Stimulated activated CD4-positive, alpha-beta T cell treated with anti-CD3 and anti-CD28 coated beads, Interleukin-1b, Interleukin-23, amount 100 ng/mL, for 1 hour (primary cell): Measurements from ENCODE around the gene EIF4E2.
"Not testable (repeated sequence)": the region's sequence is repeated elsewhere in the genome, so short reads cannot be mapped to it uniquely, and the experiment has no call there.

Experiments
- DNase-seq, 2 donors: peaks; one replicate each; pipeline ENCODE4 v3.0.0-alpha.2; 2020; ENCODE audit warnings: low read depth in 2 of 2

The EIF4E2 gene

DNA sequence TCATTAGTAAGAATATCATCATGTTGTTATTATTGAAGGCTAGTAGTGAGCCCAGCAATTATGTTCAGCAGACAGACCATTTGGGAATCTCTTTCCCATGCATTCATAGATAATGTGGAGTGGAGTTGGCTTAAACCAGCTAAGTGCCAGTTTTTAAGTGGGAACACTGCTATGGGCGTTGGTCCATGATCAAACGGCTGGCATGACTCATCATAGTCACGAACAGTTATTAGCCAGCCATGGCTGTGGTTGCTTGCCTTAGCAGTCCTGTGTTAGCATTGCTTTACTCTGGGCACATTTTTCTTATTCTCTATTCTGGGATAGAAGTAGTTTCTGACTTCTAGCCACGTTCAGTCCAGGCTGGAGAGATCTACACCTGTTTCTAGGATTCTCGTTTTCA lies 17.7 kb downstream of the EIF4E2 start:
- no peak for DNase-seq

DNA sequence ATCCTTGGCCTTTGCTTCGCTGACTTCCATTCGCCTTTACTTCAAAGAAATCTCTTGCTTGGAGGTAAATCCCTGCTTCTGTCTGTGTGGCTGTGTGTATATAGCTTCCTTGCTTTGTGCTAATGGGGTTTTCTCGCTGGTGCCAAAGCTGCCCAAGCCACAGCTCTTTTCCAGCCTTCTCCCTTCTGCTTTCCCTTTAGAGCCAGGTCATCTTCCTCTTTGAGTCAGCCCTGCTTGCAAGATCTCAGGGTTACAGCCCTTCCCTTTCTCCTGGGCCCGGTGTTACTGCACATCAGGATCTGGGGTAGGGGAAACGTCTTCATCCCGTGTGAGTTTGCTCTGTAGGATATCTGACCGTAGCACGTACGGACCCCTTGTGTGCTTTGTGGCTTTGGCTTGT lies 19.1 kb downstream of the EIF4E2 start:
- no peak for DNase-seq

DNA sequence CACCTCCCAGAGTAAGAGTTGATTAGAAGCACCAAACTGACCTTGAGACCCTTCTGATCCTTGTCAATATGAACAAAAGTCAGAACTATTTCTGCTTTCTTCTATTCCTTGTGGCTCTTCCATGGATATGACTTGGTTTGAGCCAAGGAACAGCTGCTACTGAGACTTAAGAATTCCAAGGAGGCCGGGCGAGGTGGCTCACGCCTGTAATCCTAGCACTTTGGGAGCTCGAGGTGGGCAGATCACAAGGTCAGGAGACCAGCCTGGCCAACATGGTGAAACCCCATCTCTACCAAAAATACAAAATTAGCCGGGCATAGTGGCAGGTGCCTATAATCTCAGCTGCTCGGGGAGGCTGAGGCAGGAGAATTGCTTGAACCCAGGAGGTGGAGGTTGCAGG lies 20.0 kb downstream of the EIF4E2 start:
- not testable (repeated sequence) for DNase-seq

DNA sequence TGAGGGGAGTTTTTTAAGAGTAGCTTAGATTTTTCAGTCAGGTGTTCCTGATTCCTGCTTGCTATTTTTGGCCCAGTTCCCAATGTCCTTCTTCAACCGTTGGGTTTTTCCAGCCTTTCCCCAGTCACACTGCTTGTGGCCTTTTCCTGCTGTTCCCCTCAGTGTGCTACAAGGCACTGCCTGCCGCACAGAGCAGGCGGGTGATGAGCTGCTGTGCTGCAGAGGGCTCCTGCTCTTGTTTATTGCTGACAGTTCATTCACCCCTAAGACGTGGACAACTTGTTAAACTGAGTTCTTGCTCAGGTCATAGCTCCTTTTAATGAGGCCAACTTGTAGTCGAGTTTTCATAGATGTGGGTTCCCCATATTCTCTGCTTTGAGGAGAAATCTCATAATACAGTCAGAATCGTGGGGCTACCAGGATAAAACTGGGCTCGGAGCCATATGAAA lies 20.6 kb downstream of the EIF4E2 start:
- DNase-seq = no peak

DNA sequence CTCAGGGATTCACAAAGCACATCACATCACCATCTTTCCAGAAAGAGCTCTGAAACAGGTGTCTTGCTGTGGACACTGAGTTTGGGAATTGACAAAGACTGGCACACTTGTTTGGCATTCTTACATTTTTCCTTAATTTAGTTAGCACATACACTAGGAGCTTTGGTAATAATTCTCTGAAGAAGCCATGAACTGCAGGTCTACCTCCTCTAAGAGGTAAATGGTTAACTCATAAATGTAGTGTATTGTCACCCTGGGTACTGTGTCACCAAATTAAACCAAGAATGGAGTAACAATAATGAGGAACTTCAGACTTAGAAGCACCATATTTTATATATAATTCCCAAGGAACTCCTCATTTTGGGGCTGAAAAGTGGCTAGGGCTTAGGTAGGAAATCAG lies 22.6 kb downstream of the EIF4E2 start:
- no peak for DNase-seq

DNA sequence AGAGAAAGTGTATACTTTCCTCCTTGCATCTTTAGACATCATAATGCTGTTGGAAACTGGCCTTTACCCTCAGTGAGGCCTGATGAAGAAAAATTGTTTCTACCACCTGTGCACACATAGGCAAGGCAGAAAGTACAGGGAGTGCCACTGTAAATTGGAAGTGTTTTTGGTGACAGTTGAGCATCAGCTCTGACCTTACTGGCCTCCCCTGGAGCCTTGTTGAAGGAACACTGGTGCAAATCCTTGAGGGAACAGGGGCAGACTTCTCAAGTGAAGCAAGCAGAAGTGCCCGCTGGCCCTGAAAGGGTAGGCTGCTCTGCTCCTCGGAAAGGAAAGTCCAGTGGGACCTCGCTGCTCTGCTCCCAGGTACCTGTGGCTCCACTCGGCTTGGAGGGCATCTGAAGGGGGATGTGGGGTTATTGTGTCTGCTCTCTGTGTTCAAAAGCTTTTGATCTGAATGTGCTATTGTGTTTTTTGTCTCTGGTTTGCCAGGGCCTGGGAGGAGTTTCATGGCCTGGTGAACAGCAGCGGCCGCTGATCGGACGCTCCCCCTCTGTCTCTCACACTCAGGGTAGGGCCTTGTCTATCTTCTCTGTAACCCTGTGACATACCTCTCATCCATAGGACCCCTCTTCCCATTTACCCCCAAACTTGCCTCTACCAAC lies 23.4 kb downstream of the EIF4E2 start:
- no peak for DNase-seq

DNA sequence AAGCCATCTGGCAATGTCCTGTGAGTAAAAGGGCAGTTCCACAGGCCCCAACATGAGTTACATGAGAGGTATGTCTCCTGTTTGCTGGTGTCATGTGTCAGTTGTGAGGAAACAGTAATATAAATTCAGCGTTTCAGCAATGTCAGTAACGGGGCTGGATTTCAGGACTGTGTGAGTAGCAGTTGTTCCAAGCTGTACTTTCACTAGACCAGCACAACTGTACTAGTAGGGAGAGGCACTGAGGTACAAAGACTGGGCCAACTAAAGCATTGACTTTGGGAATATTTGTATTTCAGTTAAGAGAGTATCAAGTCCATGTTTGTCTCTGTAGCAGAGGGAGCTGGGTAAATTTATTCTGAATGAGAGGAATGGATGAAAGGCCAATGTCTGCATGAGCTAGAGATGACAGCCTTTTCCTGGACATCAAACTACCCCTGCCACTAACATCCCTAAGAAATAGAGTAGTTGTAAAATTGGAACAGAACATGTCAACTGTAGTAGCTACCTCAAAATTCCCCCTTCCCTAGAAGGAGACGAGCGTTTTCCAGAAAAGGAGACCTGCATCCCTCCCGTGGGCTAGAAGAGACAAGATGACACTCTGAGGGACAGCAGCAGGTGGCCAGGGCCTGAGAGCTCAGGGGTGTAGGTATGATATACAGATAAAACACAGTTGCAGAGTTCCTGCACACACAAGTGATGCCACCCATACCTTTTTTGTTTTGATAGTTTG lies 24.4 kb downstream of the EIF4E2 start:
- no peak for DNase-seq

DNA sequence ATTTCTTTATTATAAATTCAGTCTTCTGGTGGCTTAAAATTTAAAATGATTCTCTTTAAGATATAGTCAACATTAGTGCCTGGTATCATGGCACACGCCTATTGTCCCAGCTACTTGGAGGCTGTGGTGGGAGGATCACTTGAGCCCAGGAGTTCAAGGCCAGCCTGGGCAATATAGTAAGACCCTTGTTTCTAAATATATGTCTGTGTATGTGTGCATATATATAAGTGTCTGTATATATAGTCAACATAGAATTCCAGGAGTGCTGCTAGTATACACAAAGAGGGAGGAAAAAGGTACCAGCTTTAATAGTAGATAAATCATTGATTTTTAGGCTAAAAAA lies 24.9 kb downstream of the EIF4E2 start:
- DNase-seq = no peak

DNA sequence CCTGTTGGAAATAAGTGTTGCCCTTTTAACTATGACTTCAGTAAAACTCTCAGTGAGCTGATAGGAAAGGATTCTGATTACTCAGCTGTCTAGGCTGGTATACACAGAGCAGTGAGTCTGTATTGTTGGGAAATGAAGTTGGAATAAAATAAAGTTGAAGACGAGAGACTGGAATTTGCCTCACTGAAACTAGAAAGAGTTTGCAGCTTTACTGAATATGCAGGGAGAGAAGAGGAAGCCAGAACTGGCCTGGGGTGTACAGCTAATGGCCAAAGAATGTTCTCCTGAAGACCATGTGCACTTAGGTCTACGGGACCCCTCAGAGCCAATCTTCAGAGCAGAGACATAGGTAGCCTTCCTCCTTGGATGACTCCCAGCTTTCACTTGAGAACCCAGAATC lies 26.5 kb downstream of the EIF4E2 start:
- DNase-seq = no peak

DNA sequence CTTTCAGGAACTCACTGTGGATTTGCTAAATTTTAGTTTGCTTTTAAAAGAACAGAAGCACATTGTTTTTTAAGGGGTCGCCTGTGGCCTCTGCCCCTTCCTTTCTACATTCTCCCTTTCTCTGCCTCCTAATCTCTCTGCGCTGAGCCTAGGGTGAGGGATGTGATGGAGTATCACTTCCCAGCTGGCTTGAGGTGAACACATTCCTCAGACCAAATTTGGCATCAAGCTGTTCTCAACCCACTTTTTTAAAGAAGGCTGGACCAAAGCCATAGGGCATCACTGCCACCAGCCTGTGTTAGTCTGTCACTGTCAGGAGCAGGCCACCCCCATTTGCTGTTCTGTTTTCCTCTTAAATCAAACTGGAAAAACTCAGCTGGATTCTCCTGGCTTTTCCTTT lies 27.4 kb downstream of the EIF4E2 start:
- DNase-seq = no peak

DNA sequence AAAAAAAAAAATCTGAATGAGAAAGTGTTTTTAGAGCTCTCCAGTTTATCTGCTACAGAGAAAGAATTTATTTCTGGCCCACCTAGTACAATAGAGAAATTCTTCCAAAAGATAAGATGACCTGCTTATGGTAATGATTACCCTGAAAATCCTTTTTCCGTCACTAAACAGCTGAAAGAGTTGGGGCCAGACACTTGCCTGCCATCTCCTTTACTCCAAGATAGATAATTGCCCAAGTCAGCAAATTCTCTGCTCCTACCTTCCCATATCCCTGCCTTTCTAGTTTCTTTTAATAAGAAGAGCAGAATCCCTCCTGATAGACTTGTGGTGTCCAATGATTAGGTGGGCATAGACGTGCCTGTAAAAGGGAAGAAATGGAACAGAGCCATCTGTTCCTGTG lies 28.1 kb downstream of the EIF4E2 start:
- DNase-seq = no peak

DNA sequence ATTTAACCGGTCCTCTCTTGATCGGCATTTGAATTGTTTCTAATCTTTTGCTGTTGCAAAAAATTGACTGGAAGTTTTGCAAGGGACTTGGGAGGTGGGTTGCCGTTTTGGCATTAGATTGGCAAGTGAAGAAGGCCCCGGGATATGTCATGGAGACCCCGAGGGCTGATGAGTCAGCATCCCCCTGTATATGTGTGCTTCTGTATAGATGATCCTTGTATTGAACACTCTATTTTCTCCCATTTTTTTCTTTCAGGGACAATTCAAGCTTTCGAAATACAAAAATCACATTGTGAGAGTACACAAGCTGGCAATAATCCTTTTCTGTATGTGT lies 30.1 kb downstream of the EIF4E2 start:
- no peak for DNase-seq

DNA sequence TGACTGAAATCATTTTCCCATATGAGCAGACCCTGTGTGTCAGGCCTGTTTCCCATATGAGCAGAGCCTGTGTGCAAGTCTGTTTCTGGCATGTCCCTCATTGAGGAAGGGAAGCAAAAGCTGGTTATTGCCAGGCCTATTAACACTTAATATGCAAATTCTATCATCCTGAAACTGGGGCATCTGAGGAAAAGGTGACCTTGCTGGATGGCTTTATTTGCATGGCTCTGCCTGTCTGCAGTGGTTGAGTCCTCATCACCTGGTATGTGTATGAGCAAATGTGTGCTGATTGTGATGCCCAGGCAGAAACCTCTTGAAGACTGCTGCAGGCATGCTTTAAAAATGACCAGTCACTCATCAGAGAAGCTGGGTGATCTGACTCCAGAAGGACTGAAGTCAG lies 31.2 kb downstream of the EIF4E2 start:
- DNase-seq = no peak

DNA sequence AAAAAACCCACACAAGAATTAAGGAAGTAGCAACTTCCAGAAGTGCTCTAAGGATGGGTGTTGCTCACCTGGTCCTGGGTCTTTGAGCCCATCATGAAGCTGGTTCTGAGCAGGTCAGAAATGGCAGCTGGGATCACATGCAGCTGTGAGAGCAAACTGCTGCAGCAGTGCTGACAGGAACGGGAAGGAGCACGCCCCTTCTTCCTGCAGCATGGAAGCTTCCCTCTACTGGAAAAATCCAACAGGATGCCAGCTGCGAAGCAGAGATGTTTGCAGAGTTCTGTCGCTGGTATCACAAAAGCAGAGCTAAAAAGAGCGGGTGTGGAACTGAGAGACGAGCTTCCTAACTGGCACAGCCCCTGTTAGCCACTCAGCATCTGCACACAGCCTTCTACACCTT lies 33.7 kb downstream of the EIF4E2 start:
- no peak for DNase-seq

DNA sequence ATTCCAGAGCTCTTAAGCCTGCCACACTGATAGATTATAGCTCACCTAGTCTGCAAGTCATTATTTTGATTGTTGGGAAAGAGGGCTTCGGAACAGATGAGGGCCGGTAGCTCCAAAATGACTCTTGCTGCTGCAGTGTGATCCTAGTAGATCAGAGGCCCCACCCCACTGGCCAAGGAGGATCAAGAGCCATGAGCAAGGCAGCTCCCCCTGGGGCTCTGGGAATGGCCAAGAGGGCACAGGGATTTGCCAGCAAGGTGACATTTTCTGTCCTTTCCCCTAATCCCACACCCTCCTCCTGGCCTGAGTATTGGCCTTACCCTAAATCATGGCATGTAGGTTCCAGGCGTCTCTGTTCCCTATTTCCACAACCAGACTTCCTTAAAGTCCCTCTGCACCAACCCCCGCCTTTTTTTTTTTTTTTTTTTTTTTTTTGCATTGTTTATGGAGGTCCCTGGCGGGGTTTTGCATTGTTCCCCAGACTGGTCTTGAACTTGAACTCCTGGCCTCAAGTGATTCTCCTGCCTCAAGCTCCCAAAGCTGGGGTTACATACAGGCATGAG lies 36.5 kb downstream of the EIF4E2 start:
- no peak for DNase-seq

DNA sequence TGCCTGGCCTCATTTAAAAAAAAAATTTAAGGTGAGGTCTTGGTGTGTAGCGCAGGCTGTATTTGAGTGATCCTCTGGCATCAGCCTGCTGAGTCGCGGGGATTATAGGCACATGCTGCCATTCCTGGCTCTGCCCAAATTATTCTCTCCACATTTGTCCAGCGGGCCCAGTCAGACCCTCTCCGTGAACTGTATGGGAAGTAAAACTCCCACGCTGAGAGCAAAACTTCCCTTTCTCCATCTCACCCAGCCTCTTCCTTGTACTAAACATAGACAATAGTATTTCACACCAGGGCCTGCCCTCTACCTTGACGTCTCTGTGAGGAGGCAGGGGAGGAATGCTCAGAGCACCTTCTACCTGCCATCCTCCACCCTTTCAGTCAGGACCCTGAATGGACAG lies 37.0 kb downstream of the EIF4E2 start:
- no peak for DNase-seq

DNA sequence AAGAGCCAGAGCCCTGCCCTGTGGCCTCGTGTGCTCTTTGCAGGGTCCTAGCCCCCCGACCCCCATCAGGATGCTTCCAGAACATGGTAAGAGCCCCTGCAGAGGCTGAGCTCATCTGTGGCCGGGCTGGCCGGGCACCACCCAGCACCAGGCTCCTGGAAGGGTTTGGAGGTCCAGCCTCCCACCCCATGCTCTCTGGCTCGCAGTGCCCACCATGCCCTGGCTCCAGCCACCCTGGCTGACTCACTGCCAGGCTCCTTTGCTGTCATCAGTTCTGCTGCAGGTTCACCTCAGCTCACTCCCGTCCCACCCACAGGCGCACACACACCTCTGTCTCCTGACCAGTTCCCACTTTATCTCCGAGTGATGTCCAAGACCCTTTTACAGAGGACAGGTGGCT lies 37.5 kb downstream of the EIF4E2 start:
- DNase-seq = no peak

DNA sequence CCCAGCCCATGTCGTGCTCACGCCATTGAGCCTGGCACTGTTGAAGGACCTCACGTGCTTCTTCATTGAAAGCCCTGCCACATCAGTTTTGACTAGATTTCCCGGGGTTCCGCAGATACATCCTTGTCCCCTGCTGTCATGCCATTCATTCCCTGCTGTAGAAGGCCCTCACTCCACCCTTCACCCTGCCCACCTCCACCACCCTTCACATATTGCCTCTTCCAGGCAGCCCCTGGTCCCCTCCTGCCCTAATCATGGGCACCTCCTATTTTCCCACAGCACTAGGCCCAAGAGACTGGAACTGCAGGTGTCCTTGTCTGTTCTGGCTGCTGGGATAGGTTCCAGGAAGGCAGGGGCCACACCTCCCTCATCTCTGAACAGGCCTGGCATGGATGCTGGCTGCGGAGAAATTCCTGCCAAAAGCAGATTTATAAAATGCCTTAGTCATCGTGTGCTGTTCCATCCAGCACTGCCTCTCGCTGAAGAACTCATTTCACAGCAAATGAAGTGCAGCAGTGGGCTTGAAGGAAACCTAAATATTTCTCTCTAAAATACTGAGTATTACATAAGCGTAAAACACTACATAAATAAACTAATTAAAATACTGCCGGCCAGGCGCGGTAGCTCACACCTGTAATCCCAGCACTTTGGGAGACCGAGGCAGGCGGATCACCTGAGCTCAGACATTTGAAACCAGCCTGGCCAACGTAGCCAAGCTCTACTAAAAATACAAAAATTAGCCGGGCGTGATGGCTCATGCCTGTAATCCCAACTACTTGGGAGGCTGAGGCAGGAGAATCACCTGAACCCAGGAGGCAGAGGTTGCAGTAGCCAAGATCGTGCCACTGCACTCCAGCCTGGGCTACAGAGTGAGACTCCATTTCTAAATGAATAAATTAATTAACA lies 38.4 kb downstream of the EIF4E2 start:
- no peak for DNase-seq

DNA sequence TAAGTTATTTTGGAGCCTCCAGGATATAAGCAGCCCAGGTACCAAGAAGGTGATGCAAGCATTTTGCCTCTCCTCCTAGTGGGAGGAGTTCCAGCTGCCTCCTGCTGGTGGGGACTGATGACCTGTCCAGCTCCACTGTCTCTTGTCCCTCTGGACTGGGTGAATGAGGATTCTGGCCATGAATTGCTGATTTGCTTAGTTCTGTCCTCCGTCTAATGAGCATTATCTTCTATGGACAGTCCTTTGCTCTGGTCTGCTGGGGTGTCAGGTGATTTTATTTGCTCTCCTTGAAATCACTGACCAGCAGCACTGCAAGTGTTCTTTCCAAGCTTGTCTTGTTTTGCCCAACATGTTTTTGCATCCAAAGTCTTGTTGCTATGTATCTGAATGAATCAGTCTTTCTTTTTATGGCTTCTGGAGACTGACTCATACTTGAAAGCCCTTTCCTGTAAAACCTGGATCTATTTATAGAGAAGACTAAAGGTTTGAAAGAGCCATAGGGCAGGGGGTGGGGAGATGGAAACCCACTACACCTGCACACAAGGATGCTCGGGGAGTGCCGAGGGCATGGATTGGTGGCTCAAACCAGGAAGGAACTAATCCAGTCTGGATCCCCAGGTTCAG lies 42.4 kb downstream of the EIF4E2 start:
- DNase-seq = no peak

DNA sequence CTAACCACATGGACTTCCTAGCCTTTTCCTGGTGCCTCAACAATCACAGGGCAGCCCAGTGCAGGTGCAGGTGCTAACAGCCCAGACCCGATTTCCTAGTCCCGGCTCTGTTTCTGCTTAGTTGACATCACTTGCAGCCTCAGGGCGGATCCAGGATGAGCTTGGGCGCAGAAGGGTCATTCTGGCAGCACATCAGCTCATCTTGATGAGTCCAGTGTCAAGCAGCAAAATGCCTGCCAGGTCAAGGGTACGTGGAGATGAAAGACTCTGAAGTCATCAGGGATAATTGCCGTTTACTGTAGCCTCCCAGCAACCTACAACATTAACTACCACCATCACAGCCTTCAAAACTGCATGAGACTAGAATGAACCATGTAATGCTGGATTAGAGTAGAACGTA lies 43.5 kb downstream of the EIF4E2 start:
- DNase-seq = no peak

DNA sequence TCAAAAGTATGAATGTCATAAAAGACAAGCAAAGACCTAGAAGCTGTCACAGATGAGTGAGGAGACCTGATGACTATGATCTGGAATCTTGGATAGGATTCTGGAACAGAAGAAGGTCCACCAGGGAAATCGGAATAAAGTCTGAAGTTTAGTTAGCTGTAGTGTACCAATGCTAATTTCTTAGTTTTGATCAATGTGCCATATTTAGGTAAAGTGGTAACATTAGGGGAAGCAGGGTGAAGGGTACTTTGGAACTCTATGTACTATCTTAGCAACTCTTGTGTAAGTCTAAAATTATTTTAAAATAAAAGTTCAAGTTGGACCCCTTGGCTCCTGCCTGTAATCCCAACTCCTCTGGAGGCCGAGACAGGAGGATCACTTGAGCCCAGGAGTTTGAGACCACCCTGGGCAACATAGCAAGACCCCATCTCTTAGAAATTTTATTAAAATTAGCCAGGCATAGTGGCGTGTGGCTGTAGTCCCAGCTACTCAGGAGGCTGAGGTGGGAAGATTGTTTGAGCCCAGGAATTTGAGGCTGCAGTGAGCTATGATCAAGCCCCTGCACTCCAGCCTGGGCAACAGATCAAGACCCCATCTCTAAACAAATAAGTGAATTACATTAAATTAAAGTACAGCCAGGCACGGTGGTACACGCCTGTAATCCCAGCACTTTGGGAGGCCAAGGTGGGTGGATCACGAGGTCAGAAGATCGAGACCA lies 47.0 kb downstream of the EIF4E2 start:
- no peak for DNase-seq
